HCT116 (cell line): Measurements from ENCODE around the gene PLAGL1. TPM values are rescaled to one million over a fixed set of nuclear protein-coding genes. Genes with fewer than 3 reads are reported as not detected.

Source experiments
- ATAC-seq: fragments of 200-7000 bp; cut with Tn5 transposase; 2 replicates; pipeline ENCODE4 v1.9.1; 2020; ENCODE audit warnings: mild to moderate bottlenecking, moderate library complexity
- BruUV-seq: library from RNA; stranded (reverse); fragments of 400-500 nt; replicated peaks from 2 replicates; lab custom pipeline; 2021; lab: Mats Ljungman, UMichigan
- CTCF ChIA-PET: fragments of 300-600 bp; sonication (Branson Sonifier 250); formaldehyde crosslinking; loops from one replicate; lab custom pipeline; 2021; ENCODE audit warnings: antibody characterized with exemption; lab: Charles Lee
- POLR2A ChIA-PET: fragments of 300-600, 350-600 bp; sonication (Branson Sonifier 250); formaldehyde crosslinking; loops from one replicate; lab custom pipeline; 2021; ENCODE audit warnings: antibody characterized with exemption; lab: Charles Lee
- RAD21 ChIA-PET, 2 experiments: fragments of 300-600 bp; sonication (Branson Sonifier 250); formaldehyde crosslinking; loops; one replicate each; lab custom pipeline; 2023; ENCODE audit warnings: low total read pairs in 2 of 2; ENCODE audit not compliant: uncharacterized antibody in 2 of 2, unreplicated experiment in 2 of 2, low non-redundant PET in 1 of 2; lab: Charles Lee
- DNase-seq: peaks from one replicate; pipeline ENCODE4 v3.0.0-alpha.2; 2010; ENCODE audit warnings: low read depth, low spot score
- H2AFZ ChIP-seq: fragments of 200-600 bp; shearing (Covaris generic), sonication (generic); 2 replicates; pipeline ENCODE4 v1.6.1; 2017; ENCODE audit warnings: low read depth, mixed run types, mixed read lengths, antibody characterized with exemption, low read length; ENCODE audit not compliant: poor library complexity, severe bottlenecking
- H3K27ac ChIP-seq: 2 replicates; pipeline ENCODE4 v1.5.1; 2012; ENCODE audit warnings: low read depth, low read length
- H3K27me3 ChIP-seq: fragments of 200-600 bp; sonication (generic); 2 replicates; pipeline ENCODE4 v1.6.1; 2016; ENCODE audit warnings: mixed run types, low read length, mixed read lengths; ENCODE audit not compliant: insufficient read depth
- H3K36me3 ChIP-seq, 2 experiments: fragments of 200-500 bp in 1 of 2; fragments of 200-600 bp in 1 of 2; sonication (Bioruptor generic) in 1 of 2; sonication (generic) in 1 of 2; 2 replicates each; pipeline versions ENCODE4 v1.5.1 to v1.6.1; 2014 to 2016; ENCODE audit warnings: low read length in 2 of 2, inconsistent platforms in 1 of 2, mixed read lengths in 1 of 2, mixed run types in 1 of 2; ENCODE audit not compliant: insufficient read depth in 2 of 2, control insufficient read depth in 1 of 2
- H3K4me1 ChIP-seq, 2 experiments: fragments of 200-600 bp in 1 of 2; sonication (generic) in 1 of 2; 2 replicates each; pipeline versions ENCODE4 v1.5.1 to v1.6.1; 2012 to 2017; ENCODE audit warnings: low read length in 2 of 2, inconsistent platforms in 1 of 2, mild to moderate bottlenecking in 1 of 2, mixed read lengths in 1 of 2, mixed run types in 1 of 2, moderate library complexity in 1 of 2; ENCODE audit not compliant: insufficient read depth in 2 of 2, control insufficient read depth in 1 of 2
- H3K4me2 ChIP-seq: fragments of 200-600 bp; sonication (generic); 2 replicates; pipeline ENCODE4 v1.6.1; 2017; ENCODE audit warnings: mixed run types, low read length, mixed read lengths
- H3K4me3 ChIP-seq, 2 experiments: fragments of 200-600 bp in 1 of 2; sonication (generic) in 1 of 2; replicated peaks in 1 of 2; 2 replicates each; pipeline ENCODE4 v1.5.1; 2011 to 2016; ENCODE audit warnings: low read length in 2 of 2, control low read depth in 1 of 2, low read depth in 1 of 2, mild to moderate bottlenecking in 1 of 2, mixed read lengths in 1 of 2, mixed run types in 1 of 2
- H3K79me2 ChIP-seq: fragments of 200-600 bp; sonication (generic); 2 replicates; pipeline ENCODE4 v1.6.1; 2017; ENCODE audit warnings: mild to moderate bottlenecking, mixed run types, low read length, moderate library complexity, mixed read lengths; ENCODE audit not compliant: insufficient read depth
- H3K9ac ChIP-seq: fragments of 200-600 bp; sonication (generic); 2 replicates; pipeline ENCODE4 v1.6.1; 2016; ENCODE audit warnings: low read length, mixed read lengths
- H3K9me2 ChIP-seq: fragments of 200-600 bp; sonication (generic), shearing (Covaris generic); 2 replicates; pipeline ENCODE4 v1.6.1; 2017; ENCODE audit warnings: mixed run types, mild to moderate bottlenecking, moderate library complexity; ENCODE audit not compliant: insufficient read depth
- H3K9me3 ChIP-seq, 2 experiments: fragments of 200-500 bp in 1 of 2; fragments of 200-600 bp in 1 of 2; sonication (Bioruptor generic) in 1 of 2; sonication (generic) in 1 of 2; 2 replicates each; pipeline ENCODE4 v1.6.1; 2014 to 2017; ENCODE audit warnings: low read length in 2 of 2, mixed read lengths in 2 of 2, inconsistent platforms in 1 of 2, low read depth in 1 of 2, mild to moderate bottlenecking in 1 of 2, mixed run types in 1 of 2, moderate library complexity in 1 of 2; ENCODE audit not compliant: control insufficient read depth in 1 of 2, insufficient read depth in 1 of 2
- H4K20me1 ChIP-seq: fragments of 200-600 bp; sonication (generic), shearing (Covaris generic); 2 replicates; pipeline ENCODE4 v1.6.1; 2017; ENCODE audit warnings: mixed run types, mild to moderate bottlenecking, moderate library complexity; ENCODE audit not compliant: insufficient read depth
- CBX3 ChIP-seq: IDR thresholded peaks from 2 replicates; pipeline ENCODE4 v1.6.1; 2012; ENCODE audit warnings: low read depth
- EGR1 ChIP-seq: IDR thresholded peaks from 2 replicates; pipeline ENCODE4 v1.6.1; 2012; ENCODE audit warnings: low read depth
- ELF1 ChIP-seq: IDR thresholded peaks from 2 replicates; pipeline ENCODE4 v1.6.1; 2012; ENCODE audit warnings: low read depth, borderline replicate concordance
- EZH2 ChIP-seq: fragments of 200-600 bp; sonication (generic); IDR thresholded peaks from 2 replicates; pipeline ENCODE4 v1.6.1; 2017; ENCODE audit warnings: antibody characterized with exemption, mixed run types
- FOSL1 ChIP-seq: IDR thresholded peaks from 2 replicates; pipeline ENCODE4 v1.6.1; 2012; ENCODE audit warnings: low read depth
- POLR2AphosphoS5 ChIP-seq: IDR thresholded peaks from 2 replicates; pipeline ENCODE4 v1.6.1; 2011; ENCODE audit warnings: mild to moderate bottlenecking, low read depth, low read length, moderate library complexity
- SIN3A ChIP-seq: IDR thresholded peaks from 2 replicates; pipeline ENCODE4 v1.6.1; 2012; ENCODE audit warnings: low read depth
- SRF ChIP-seq: IDR thresholded peaks from 2 replicates; pipeline ENCODE4 v1.6.1; 2012; ENCODE audit warnings: low read depth
- TCF7L2 ChIP-seq: IDR thresholded peaks from 2 replicates; pipeline ENCODE4 v1.7.0; 2011; ENCODE audit warnings: borderline replicate concordance, inconsistent platforms; ENCODE audit not compliant: insufficient read depth, insufficient read length; ENCODE audit errors: extremely low read depth
- YY1 ChIP-seq: IDR thresholded peaks from 2 replicates; pipeline ENCODE4 v1.6.1; 2011; ENCODE audit warnings: low read length, low read depth, moderate library complexity, mild to moderate bottlenecking; ENCODE audit not compliant: insufficient replicate concordance; ENCODE audit errors: extremely low read depth
- intact Hi-C: fragments of 100-400 bp; cut with micrococcal nuclease; formaldehyde crosslinking; loops from 2 replicates; pipeline ENCODE4 v1.10.0; 2022
- total RNA-seq: library from RNA; stranded (reverse); gene quantifications from one replicate; pipeline ENCODE4 v1.2.1, GENCODE V29; 2021; ENCODE audit not compliant: unreplicated experiment
- TF ChIP-seq, protein P1 (sequence below): IDR thresholded peaks from 2 replicates; pipeline ENCODE4 v1.6.1; 2012
- TF ChIP-seq, protein P2 (sequence below): IDR thresholded peaks from 2 replicates; pipeline ENCODE4 v1.6.1; 2012
- TF ChIP-seq, protein P3 (sequence below), 3 experiments: fragments of 200-600 bp in 1 of 3; sonication (generic) in 1 of 3; IDR thresholded peaks in 2 of 3; conservative IDR thresholded peaks in 1 of 3; 2 replicates each; pipeline ENCODE4 v1.5.1; 2012 to 2017; ENCODE audit warnings: low read depth in 2 of 3, low read length in 2 of 3, antibody characterized with exemption in 1 of 3, borderline replicate concordance in 1 of 3, control low read depth in 1 of 3, mild to moderate bottlenecking in 1 of 3, mixed read lengths in 1 of 3, mixed run types in 1 of 3, moderate library complexity in 1 of 3; ENCODE audit not compliant: insufficient read depth in 1 of 3

The PLAGL1 gene
- total RNA-seq, 1 experiment from 2014 or later: 35.6 TPM

GRCh38 chr6:143958839-143959399, 49.1 kb downstream of the PLAGL1 start:
- Histone ChIP-seq H3K9ac (no peak overlapping the region), H3K79me2 (no peaks in the 10 kb centered on the region), H3K27ac (no peak overlapping the region), H2AFZ (no peak overlapping the region), H4K20me1 (no peaks in the 10 kb centered on the region), H3K4me3 (no peak overlapping the region), H3K4me2 (no peak overlapping the region), H3K9me3 (no peaks in the 10 kb centered on the region), H3K27me3 (no peaks in the 10 kb centered on the region), H3K9me2 (no peaks in the 10 kb centered on the region), H3K4me1 (no peaks in the 10 kb centered on the region), H3K36me3 (no peaks in the 10 kb centered on the region)
- RAD21 ChIA-PET: no interaction called here
- no TSS peak for BruUV-seq
- DNase-seq: no peak
- ATAC-seq: no peak
- TF ChIP-seq EGR1: no peak
- TF ChIP-seq CBX3: no peak
- no peak for TF ChIP-seq SRF
- no peak for TF ChIP-seq FOSL1
- intact Hi-C loops: no loop called here
- CTCF ChIA-PET: interaction anchor here (2.7 kb wide), 1 partner anchor 19 kb away, joined by 10 read pairs; no protein-coding TSS in a partner anchor
- POLR2A ChIA-PET: no interaction called here

DNA sequence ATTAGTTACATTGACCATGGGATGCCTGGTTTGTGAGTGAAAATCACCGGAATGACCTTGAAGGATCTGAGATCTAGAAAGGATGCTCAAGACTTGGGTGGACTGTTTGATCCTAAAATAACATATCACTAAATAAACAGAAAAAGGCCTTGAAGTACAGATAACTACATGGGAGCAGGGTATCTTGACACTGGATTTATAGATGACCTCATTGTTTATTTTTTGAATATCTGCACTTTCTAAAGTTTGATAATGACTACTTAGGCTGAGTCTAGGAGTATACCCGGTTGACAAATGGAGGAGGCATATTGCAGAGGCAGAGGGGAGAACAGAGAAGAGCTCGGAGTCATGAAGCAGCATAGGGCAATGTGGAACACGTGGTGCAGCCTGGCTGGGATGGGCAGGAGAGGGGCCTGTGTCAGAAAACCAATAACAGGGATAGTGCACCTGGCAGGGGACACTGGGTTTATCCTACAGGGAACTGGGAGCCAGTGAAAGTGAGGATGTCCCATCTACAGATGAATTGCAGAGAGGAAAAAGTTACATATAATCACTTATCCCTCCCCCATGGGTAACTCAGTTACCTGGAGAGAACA, 50.3 kb downstream of the PLAGL1 start:
- TF ChIP-seq ELF1 (no peak), CBX3 (no peak), SIN3A (no peak), YY1 (no peak), EGR1 (no peak), TCF7L2 (no peak), POLR2AphosphoS5 (no peak), FOSL1 (no peak), SRF (no peak), EZH2 (no peak)
- TF ChIP-seq, protein P1, sequence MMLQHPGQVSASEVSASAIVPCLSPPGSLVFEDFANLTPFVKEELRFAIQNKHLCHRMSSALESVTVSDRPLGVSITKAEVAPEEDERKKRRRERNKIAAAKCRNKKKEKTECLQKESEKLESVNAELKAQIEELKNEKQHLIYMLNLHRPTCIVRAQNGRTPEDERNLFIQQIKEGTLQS: no peak
- TF ChIP-seq, protein P2, sequence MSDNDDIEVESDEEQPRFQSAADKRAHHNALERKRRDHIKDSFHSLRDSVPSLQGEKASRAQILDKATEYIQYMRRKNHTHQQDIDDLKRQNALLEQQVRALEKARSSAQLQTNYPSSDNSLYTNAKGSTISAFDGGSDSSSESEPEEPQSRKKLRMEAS: no peak
- TF ChIP-seq, protein P3, sequence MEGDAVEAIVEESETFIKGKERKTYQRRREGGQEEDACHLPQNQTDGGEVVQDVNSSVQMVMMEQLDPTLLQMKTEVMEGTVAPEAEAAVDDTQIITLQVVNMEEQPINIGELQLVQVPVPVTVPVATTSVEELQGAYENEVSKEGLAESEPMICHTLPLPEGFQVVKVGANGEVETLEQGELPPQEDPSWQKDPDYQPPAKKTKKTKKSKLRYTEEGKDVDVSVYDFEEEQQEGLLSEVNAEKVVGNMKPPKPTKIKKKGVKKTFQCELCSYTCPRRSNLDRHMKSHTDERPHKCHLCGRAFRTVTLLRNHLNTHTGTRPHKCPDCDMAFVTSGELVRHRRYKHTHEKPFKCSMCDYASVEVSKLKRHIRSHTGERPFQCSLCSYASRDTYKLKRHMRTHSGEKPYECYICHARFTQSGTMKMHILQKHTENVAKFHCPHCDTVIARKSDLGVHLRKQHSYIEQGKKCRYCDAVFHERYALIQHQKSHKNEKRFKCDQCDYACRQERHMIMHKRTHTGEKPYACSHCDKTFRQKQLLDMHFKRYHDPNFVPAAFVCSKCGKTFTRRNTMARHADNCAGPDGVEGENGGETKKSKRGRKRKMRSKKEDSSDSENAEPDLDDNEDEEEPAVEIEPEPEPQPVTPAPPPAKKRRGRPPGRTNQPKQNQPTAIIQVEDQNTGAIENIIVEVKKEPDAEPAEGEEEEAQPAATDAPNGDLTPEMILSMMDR (IDR thresholded peaks at IDR 0.05 in 2 of 3, conservative IDR thresholded peaks at IDR 0.05 in 1 of 3; ENCODE audit: borderline replicate concordance in 1 of 3, insufficient read depth in 1 of 3, low read depth in 2 of 3, low read length in 2 of 3): no peak
- Histone ChIP-seq H2AFZ (no peak overlapping the region), H4K20me1 (no peaks in the 10 kb centered on the region), H3K4me1 (no peaks in the 10 kb centered on the region), H3K36me3 (no peaks in the 10 kb centered on the region), H3K27ac (no peak overlapping the region), H3K4me3 (no peak overlapping the region), H3K79me2 (no peaks in the 10 kb centered on the region), H3K9me2 (no peaks in the 10 kb centered on the region), H3K9me3 (no peaks in the 10 kb centered on the region), H3K27me3 (no peaks in the 10 kb centered on the region), H3K4me2 (no peak overlapping the region), H3K9ac (no peak overlapping the region)
- ATAC-seq: no peak
- DNase-seq: no peak
- RAD21 ChIA-PET: no interaction called here
- CTCF ChIA-PET: interaction anchor here (2.7 kb wide), 1 partner anchor 18 kb away, joined by 10 read pairs; no protein-coding TSS in a partner anchor
- intact Hi-C loops: no loop called here
- BruUV-seq: no TSS peak
- POLR2A ChIA-PET: no interaction called here
